GM12875 (cell line): Measurements from ENCODE around the gene VAV2.

Experiments used
- H3K4me3 ChIP-seq: one replicate; pipeline ENCODE4 v1.5.1; 2011; ENCODE audit warnings: low read depth, low read length, control low read depth
- CTCF ChIP-seq: IDR thresholded peaks from 2 replicates; pipeline ENCODE4 v1.5.1; 2011; ENCODE audit warnings: low read depth, mild to moderate bottlenecking, control low read depth, inconsistent platforms, low read length, moderate library complexity, borderline replicate concordance; ENCODE audit not compliant: insufficient read depth

VAV2 gene

GRCh38 chr9:133979921-133980863, 11.9 kb downstream of the VAV2 start:
- H3K4me3 ChIP-seq: no peak overlapping the region
- TF ChIP-seq CTCF: no peak

GRCh38 chr9:133979273-133979920, 12.7 kb downstream of the VAV2 start:
- no peak for TF ChIP-seq CTCF
- H3K4me3 ChIP-seq: no peak overlapping the region

DNA sequence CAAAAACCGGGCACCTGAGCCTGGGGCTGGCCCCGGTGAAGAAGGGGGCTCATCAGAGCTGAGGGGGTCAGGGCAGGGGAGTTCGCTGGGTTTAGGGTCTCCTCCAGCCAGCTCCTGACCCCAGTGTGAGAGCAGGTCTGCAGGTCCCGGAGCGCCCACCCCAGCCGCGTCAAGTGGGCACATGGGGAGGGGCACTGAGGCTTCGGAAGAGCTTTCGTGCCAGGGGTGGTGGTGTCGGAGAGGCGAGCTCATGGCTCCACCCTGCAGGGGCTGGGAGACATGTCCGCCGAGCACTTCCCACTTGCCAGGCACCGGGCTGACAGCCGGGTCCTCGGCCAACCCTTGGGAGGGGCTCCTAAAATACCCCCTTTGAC, 13.2 kb downstream of the VAV2 start:
- no peak overlapping the region for H3K4me3 ChIP-seq
- TF ChIP-seq CTCF: no peak

GRCh38 chr9:133978226-133978898, 13.8 kb downstream of the VAV2 start:
- no peak for TF ChIP-seq CTCF
- H3K4me3 ChIP-seq: no peak overlapping the region

DNA sequence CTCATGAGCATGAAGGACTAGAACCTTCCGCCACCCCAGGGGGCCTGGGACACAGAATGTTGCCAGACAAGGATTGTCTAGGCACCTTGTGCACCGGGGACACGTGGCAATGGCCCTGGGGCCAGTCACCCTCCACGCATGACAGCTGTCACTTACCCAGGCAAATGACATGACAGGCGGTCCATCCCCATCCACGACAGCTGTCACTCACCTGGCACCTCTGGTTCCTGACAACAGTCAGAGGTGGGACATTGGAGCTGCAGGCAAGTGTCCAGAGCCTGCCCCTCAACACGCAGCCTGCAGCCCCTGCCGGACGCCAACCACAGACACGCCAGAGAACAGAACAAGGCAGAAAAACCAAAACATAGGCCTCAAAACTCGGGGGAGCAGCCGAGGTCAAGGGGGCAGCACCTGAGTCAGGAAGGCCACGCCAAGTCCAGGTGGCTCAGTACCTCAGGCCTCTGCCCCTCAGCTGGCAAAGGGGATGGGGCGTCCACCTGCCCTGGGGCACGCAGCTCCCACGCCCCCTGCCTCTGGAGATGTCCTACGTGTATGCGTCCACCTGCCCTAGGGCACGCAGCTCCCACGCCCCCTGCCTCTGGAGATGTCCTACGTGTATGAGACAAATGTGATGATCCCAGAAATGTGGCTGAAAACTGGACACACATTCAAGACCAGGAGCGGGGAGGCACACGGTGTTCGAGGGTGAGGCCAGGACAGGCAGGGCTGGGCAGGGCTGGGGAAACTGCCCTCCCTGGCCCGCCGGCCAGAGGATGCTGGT, 14.5 kb downstream of the VAV2 start:
- no peak for TF ChIP-seq CTCF
- H3K4me3 ChIP-seq: no peak overlapping the region

DNA sequence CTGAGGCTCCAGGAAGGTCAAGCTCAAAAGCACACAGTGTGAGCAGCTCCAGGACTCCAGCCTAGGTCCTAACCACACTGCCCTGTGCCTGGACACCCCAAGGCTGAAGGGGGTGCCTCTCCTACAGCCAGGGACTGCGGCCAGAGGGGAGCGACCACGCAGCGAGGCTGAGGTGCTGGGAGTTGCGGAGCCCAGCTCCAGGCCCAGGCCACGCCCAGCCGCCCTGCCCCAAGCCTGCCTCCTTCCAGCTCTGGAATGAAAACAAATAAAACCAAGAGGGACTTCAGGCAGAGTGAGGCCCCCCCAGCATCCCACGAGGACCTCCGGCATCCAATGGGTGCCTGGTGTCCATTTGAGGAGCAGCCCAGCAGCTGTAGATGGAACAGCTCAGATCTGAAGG, 15.2 kb downstream of the VAV2 start:
- TF ChIP-seq CTCF: no peak

More for the DNA sequence above, 15.2 kb downstream of the VAV2 start:
- no peak overlapping the region for H3K4me3 ChIP-seq
